Stimulated activated CD4-positive, alpha-beta T cell treated with anti-CD3 and anti-CD28 coated beads, TNF-alpha, amount 100 ng/mL, for 48 hours (primary cell): ENCODE data around the gene UGGT1.

Experiments
- DNase-seq, 3 donors: peaks; one replicate each; pipeline ENCODE4 v3.0.0-alpha.2; 2020; ENCODE audit warnings: low read depth in 3 of 3

UGGT1 gene

DNA sequence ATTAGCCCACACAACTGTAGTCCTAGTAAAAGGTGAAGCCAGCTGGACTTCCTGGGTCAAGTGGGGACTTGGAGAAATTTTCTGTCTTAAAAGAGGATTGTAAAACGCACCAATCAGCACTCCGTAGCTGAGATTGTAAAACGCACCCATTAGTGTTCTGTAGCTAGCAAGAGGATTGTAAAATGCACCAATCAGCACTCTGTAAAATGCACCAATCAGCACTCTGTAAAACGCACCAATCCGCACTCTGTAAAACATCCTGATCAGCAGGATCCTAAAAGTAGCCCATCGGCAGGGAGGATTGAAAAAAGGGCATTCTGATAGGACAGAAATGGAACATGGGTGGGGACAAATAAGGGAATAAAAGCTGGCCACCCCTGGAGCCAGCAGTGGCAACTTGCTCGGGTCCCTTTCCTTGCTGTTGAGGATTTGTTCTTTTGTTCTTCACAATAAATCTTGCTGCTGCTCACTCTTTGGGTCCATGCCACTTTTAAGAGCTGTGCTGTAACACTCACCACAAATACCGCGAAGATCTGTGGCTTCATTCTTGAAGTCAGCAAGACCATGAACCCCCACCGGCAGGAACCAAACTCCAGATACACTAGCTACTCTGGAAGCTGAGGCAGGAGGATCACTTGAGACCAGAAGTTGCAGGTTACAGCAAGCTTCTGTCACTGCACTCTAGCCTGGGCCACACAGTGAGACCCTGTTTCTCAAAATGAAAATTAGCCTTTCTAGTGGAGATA, 125.1 kb downstream of the UGGT1 start:
- no peak for DNase-seq

DNA sequence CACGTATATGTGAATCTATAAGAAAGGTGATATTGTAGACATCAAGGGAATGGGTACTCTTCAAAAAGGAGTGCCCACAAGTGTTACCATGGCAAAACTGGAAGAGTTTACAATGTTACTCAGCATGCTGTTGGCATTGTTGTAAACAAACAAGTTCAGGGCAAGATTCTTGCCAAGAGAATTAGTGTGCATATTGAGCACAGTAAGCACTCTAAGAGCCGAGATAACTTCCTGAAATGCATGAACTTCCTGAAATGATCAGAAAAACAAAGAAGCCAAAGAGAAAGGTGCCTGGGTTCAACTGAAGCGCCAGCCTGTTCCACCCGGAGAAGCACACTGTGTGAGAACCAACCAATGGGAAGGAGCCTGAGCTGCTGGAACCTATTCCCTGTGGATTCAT, 126.7 kb downstream of the UGGT1 start:
- no peak for DNase-seq

DNA sequence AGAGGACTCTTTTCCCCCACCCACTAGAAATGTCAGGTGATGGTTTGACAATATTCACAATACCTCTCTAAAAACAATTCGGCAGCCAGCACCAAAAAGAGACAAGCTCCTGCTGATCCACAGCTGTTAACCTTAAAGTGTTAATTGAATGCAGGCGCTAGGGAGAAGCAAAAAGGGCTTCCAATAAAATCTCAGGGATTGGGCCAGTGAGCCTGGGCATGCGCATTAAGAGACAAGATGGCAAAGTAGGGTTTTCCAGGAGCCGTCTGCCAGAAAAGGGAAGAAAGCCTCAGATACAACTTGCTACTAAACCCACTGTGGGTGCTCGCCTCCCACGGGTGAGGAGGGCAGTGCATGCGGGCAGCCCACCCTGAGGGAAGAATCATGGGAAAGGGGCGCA, 128.9 kb downstream of the UGGT1 start:
- no peak for DNase-seq

DNA sequence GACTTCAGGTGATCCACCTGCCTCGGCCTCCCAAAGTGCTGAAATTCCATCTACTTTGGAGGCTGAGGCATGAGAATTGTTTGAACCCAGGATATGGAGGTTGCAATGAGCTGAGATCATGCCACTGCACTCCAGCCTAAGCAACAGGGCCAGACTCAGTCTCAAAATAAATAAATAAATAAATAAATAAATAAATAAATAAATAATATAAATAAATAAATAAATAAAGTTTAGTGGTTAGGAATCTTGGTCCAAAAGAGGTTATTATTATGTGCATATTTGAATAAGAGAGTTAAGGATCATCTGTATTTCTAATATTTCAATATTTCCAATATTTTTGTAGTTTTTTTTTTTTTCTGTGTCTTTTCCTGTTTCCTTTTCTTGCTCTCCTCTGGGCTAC, 136.9 kb downstream of the UGGT1 start:
- no peak for DNase-seq

DNA sequence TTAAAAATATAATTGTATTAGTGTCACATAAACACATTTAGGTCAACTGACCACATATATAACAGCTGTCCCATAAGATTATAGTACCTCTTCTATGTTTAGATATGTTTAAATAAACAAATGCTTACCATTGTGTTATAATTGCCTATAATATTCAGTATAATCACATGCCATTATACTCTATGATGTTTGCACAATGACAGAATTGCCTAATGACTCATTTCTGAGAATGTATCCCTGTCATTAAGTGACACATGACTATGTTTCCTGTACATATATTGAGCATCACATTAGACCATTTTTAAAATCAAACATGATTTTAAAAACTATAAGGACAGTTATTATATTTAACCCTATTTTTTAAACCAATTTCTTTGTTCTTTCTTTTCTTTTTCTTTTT, 137.9 kb downstream of the UGGT1 start:
- no peak for DNase-seq

DNA sequence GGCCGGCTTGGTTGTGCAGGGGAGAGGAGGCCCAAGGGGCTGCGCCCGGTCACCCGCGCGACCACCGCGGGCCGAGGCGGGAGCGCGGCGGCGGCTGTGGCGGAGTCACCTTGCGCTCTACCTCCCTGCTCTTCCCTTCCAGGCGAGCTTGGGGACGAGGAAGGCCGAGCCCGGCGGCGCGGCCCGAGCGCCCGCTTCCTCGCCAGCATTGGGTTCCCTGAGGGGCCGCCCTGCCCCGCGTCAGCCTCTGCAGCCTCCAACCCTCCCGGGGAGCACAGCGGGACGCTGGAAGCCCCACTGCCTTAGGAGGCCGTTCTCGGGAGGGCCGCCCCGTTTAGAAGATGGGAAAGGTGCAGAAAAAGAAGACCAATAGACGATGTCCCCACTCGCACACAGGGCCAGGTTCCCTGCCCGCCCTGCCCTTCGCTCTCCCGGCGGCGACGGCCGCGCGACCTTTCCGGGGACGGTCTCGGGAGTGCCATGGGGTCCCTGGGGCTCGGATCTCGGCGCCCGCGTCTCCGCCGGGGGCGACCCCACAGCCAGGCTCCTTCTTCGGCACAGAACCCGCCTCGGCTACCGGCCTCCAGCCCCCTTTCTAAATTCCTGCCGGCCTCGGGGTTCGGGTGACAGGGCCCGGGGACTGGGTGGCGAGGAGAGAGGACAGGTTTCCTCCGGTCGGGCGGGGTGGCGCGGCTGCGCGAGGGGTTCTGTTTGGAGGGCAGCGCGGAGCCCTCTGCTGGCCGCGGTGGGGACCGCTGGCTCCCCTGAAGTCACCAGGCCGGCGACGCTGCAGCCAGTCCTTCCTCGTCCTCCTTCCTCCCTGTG, 142.2 kb downstream of the UGGT1 start:
- peak; percentile 72 to 80 (median 78) for DNase-seq

DNA sequence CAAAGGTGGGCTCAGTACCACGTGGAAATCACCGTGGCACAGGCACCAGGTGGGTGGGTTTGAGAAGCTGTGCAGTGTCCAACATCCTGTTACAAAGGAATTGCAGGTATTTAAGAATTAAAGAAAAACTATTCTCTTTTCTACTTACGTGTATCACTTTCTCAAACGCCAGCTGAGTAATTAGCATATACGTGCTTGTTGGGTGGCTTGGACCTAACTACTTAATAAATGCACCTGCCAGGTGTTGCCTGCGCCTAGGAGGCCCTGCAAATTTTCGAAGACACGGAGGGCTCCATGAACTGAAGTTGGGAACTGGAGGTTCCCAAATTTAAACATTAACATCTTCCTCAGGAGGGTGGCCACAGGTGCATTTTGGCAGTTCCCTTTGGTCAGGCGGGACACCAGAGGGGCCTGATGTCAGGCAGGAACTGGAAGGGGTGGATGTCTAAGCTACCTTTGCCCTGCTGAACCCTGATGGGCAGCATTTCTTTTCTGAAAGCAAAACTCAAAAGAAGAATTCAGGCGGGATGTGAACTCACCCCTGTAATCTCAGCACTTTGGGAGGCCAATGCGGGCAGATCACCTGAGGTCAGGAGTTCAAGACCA, 142.9 kb downstream of the UGGT1 start:
- no peak for DNase-seq

DNA sequence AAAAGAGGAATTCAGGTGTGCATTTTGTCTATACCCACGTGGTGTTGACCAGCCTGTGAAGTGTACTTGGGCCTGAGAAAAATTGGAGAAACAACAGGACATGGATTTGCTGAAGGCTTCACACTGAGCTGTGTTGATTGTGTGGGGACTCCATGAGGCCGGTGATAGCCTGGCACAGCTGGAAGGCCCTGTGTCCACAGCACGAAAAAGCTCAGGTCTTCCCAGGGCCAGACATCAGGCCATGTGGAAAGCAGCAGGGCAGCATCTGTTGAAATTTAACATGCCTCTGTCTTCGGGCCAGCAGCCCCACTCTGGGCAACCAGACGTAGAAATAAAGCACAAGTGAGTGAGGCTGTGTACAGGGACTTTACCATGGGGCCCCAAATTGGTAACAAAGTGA, 143.6 kb downstream of the UGGT1 start:
- no peak for DNase-seq

DNA sequence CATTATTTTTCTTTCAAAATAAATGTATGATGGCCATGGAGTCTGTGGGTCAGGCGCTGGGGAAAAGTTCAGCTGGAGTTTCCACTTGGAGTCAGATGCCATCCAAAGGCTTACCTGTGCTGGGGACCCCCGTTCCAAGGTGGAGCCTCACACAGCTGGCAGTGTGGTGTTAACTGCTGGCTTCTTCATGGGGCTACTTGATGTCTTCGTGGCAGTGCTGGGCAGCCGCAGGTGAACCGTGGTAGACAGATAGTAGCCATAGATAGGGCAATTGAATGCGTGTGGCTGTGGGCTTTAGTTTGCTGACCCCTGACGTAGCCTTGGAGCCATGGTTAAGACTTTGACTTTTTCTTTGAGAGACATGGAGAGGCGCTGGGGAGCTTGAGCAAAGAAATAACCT, 144.6 kb downstream of the UGGT1 start:
- no peak for DNase-seq

DNA sequence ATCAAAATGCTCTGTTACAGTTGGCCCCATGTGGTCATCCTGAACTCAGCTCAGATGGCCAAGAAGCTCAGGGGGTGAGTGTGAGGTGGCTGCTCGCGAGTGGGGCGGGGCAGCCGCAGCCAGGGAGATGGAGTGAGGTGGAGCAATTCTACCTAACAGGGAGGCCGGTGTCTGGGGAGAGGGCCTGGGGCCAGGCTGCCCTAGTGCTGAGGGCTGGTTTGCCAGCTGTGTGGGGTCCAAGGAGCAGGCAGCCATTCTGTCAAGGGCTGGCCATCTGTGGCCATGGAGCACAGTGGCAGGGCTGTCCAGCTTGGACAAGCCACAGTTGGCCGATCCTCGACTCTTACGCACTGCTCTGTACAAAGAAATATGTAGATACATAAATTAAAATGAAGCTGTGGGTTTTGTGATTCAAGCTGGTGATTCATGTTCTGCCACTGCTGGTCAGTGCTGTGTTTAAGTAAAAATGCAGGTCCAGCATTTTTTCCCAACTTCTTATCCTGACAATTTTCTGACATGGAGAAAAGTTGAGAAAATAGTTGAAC, 145.6 kb downstream of the UGGT1 start:
- no peak for DNase-seq

DNA sequence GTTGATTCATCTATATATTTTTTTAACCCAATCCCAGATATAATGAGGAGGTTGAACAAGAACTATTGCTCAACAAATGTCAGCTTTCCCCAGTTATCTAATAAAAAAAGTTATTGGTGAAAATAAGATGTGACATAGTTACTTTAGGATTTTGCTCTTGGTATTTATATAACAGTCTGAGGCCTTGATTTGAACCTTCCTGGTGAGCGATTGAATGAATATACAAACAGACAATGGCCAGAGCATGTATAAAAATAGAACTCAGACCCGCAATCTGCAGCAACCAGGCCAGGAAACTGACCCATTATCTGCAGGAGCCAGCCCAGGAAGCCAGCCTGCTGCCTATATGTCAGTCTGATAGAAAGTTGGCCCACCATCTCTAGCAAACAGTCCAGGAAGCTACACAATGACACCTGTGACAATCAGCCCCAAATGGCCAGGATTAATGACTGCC, 146.1 kb downstream of the UGGT1 start:
- no peak for DNase-seq

DNA sequence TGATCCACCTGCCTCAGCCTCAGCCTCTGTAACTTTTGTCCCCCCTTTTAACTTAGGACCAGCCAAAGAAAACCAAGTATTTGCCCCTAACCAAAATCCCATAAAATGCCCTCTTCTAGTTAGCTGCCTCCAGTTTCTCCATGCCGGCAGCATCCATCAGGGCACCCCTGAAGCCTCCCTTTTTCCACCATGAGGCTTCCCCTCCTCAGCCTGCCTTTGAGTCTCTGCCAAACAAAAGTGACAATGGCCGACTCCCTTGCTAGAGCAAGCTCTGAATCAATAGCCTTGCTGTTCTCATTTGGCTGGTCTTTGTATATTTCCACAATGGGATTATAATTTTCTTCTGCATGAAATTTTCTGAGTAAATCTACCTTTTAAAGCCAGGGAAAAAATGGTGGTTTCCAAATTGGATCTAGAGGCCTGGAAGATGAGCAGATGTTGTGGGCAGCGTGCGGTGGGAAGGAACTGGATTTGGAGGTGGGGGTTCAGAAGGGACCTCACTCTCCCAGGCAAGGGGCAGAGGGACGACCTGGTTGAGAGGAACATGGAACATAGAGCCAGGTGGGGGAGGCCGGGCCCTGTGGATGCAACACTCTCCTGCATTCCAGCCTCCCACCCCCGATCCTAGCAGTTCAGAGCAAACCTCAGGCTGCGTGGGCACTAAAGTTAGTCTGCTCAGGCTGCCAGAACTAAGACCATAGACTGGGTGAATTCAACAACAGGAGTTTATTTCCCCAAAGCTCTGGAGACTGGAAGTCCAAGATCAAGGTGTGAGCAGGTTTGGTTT, 147.1 kb downstream of the UGGT1 start:
- no peak for DNase-seq

DNA sequence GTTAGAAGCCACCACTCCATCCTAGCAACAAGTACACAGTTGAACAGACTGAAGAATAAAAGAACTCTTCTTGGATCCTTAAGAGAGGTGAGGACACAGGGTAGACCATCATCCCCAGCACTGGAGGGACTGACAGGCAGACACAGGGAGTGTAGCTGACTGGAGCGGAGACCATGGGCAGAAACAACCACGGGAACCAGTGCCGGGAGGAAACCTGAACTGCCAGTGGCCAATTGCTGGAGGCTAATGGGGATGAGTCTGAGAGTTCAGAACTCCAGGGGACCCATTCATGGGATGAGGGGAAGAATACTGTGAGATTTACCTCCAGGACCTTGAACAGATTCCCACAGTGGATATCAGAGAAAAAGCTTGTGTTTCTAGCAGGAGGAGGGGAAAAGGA, 150.9 kb downstream of the UGGT1 start:
- DNase-seq, result no peak
